Measurements from ENCODE around the gene SNX27. TPM values are rescaled to one million over a fixed set of nuclear protein-coding genes. Genes with fewer than 3 reads are reported as not detected.
"Not testable (repeated sequence)": the region's sequence is repeated elsewhere in the genome, so short reads cannot be mapped to it uniquely, and the experiment has no call there.

SNX27 gene
- total and polyA plus RNA-seq, 5 donors from 2014 or later: 10.4 to 25.3 (median 11.8) TPM

- Histone ChIP-seq H3K27ac (ENCODE audit: insufficient read depth, low read length, poor library complexity, severe bottlenecking) (no peak overlapping the region), H3K36me3 (ENCODE audit: control insufficient read depth, insufficient read depth, low read length) (no peaks in the 10 kb centered on the region), H3K9me3 (ENCODE audit: control insufficient read depth in 2 of 2, low read length in 2 of 2) (no peaks in the 10 kb centered on the region), H3K4me3 (ENCODE audit: low read depth, low read length) (no peak overlapping the region), H3K27me3 (ENCODE audit: control insufficient read depth, insufficient read depth, low read length) (peaks cover 3% of the 10 kb centered on the region), H3K4me1 (ENCODE audit: control insufficient read depth, insufficient read depth, low read length, poor library complexity, severe bottlenecking) (no peaks in the 10 kb centered on the region)
- no peak overlapping the region for H3K27ac Mint-ChIP-seq
- H3K9me3 Mint-ChIP-seq: peaks cover 0 to 4% (median 0%) of the 10 kb centered on the region in 7 donors
- no peak overlapping the region for H3K4me3 Mint-ChIP-seq
- H3K4me1 Mint-ChIP-seq: no peaks in the 10 kb centered on the region
- DNase-seq (no peak), ATAC-seq (ENCODE audit: low read depth in 2 of 2) (no peak)
- H3K27me3 Mint-ChIP-seq: peaks cover 10% of the 10 kb centered on the region
- H3K36me3 Mint-ChIP-seq: peaks cover 5% of the 10 kb centered on the region
These were observed 26.2 kb upstream of the SNX27 start for GRCh38 chr1:151585622-151586021.

- no peak overlapping the region for H3K4me3 Mint-ChIP-seq
- peaks cover 0 to 9% (median 2%) of the 10 kb centered on the region in 7 donors for H3K9me3 Mint-ChIP-seq
- peaks cover 6 to 7% of the 10 kb centered on the region in 2 experiments for H3K9me3 ChIP-seq (ENCODE audit: control insufficient read depth in 2 of 2, low read length in 2 of 2)
- H3K4me1 ChIP-seq (ENCODE audit: control insufficient read depth, insufficient read depth, low read length, poor library complexity, severe bottlenecking): no peaks in the 10 kb centered on the region
- H3K4me3 ChIP-seq (ENCODE audit: low read depth, low read length): no peak overlapping the region
- H3K27ac Mint-ChIP-seq: no peak overlapping the region
- H3K4me1 Mint-ChIP-seq: peaks cover 5 to 10% (median 6%) of the 10 kb centered on the region in 4 donors
- H3K27me3 Mint-ChIP-seq: peaks cover 17% of the 10 kb centered on the region
- H3K27me3 ChIP-seq (ENCODE audit: control insufficient read depth, insufficient read depth, low read length): peaks cover 3% of the 10 kb centered on the region
- DNase-seq: no peak
- peaks cover 5% of the 10 kb centered on the region for H3K36me3 Mint-ChIP-seq
- no peak for ATAC-seq (ENCODE audit: low read depth in 2 of 2)
- H3K36me3 ChIP-seq (ENCODE audit: control insufficient read depth, insufficient read depth, low read length): no peaks in the 10 kb centered on the region
- H3K27ac ChIP-seq (ENCODE audit: insufficient read depth, low read length, poor library complexity, severe bottlenecking): no peak overlapping the region
These were observed 20.9 kb upstream of the SNX27 start for GRCh38 chr1:151590961-151591360.

GRCh38 chr1:151593730-151594129, 18.1 kb upstream of the SNX27 start:
- peak overlapping the region; percentile 63 for H3K4me3 ChIP-seq (ENCODE audit: low read depth, low read length)
- Mint-ChIP-seq H3K4me1 (peaks cover 5 to 10% (median 6%) of the 10 kb centered on the region in 4 donors), H3K4me3 (peak overlapping the region in 3 of 4 donors; percentile 4 to 75 (median 44)), H3K36me3 (peaks cover 5% of the 10 kb centered on the region), H3K27me3 (peaks cover 17% of the 10 kb centered on the region), H3K9me3 (peaks cover 0 to 9% (median 2%) of the 10 kb centered on the region in 7 donors), H3K27ac (peak overlapping the region; percentile 6 to 65 (median 51))
- ATAC-seq (ENCODE audit: low read depth in 2 of 2) (peak in 1 of 2 donors; percentile 8), DNase-seq (no peak)
- no peaks in the 10 kb centered on the region for H3K36me3 ChIP-seq (ENCODE audit: control insufficient read depth, insufficient read depth, low read length)
- H3K9me3 ChIP-seq (ENCODE audit: control insufficient read depth in 2 of 2, low read length in 2 of 2): peaks cover 6 to 7% of the 10 kb centered on the region in 2 experiments
- H3K27me3 ChIP-seq (ENCODE audit: control insufficient read depth, insufficient read depth, low read length): no peaks in the 10 kb centered on the region
- no peaks in the 10 kb centered on the region for H3K4me1 ChIP-seq (ENCODE audit: control insufficient read depth, insufficient read depth, low read length, poor library complexity, severe bottlenecking)
- no peak overlapping the region for H3K27ac ChIP-seq (ENCODE audit: insufficient read depth, low read length, poor library complexity, severe bottlenecking)

GRCh38 chr1:151594143-151594625, 17.7 kb upstream of the SNX27 start:
- no peak overlapping the region for H3K27ac ChIP-seq (ENCODE audit: insufficient read depth, low read length, poor library complexity, severe bottlenecking)
- peaks cover 17% of the 10 kb centered on the region for H3K27me3 Mint-ChIP-seq
- no peaks in the 10 kb centered on the region for H3K4me1 ChIP-seq (ENCODE audit: control insufficient read depth, insufficient read depth, low read length, poor library complexity, severe bottlenecking)
- peaks cover 6 to 7% of the 10 kb centered on the region in 2 experiments for H3K9me3 ChIP-seq (ENCODE audit: control insufficient read depth in 2 of 2, low read length in 2 of 2)
- peak; percentile 98 to 99 for ATAC-seq (ENCODE audit: low read depth in 2 of 2)
- H3K36me3 Mint-ChIP-seq: peaks cover 5% of the 10 kb centered on the region
- peaks cover 0 to 9% (median 2%) of the 10 kb centered on the region in 7 donors for H3K9me3 Mint-ChIP-seq
- peaks cover 5 to 10% (median 6%) of the 10 kb centered on the region in 4 donors for H3K4me1 Mint-ChIP-seq
- peak overlapping the region; percentile 63 for H3K4me3 ChIP-seq (ENCODE audit: low read depth, low read length)
- no peaks in the 10 kb centered on the region for H3K27me3 ChIP-seq (ENCODE audit: control insufficient read depth, insufficient read depth, low read length)
- H3K36me3 ChIP-seq (ENCODE audit: control insufficient read depth, insufficient read depth, low read length): no peaks in the 10 kb centered on the region
- DNase-seq: peak; percentile 75 to 91 (median 85)
- peak overlapping the region in 3 of 4 donors; percentile 4 to 75 (median 44) for H3K4me3 Mint-ChIP-seq
- H3K27ac Mint-ChIP-seq: peak overlapping the region; percentile 6 to 65 (median 51)

GRCh38 chr1:151596166-151596953, 15.5 kb upstream of the SNX27 start:
- no peaks in the 10 kb centered on the region for H3K36me3 Mint-ChIP-seq
- DNase-seq (no peak), ATAC-seq (ENCODE audit: low read depth in 2 of 2) (no peak)
- Histone ChIP-seq H3K9me3 (ENCODE audit: control insufficient read depth in 2 of 2, low read length in 2 of 2) (no peaks in the 10 kb centered on the region), H3K27ac (ENCODE audit: insufficient read depth, low read length, poor library complexity, severe bottlenecking) (no peak overlapping the region), H3K4me1 (ENCODE audit: control insufficient read depth, insufficient read depth, low read length, poor library complexity, severe bottlenecking) (no peaks in the 10 kb centered on the region), H3K27me3 (ENCODE audit: control insufficient read depth, insufficient read depth, low read length) (no peaks in the 10 kb centered on the region), H3K4me3 (ENCODE audit: low read depth, low read length) (no peak overlapping the region), H3K36me3 (ENCODE audit: control insufficient read depth, insufficient read depth, low read length) (no peaks in the 10 kb centered on the region)
- H3K4me3 Mint-ChIP-seq: no peak overlapping the region
- H3K27ac Mint-ChIP-seq: no peak overlapping the region
- peaks cover 0 to under 1% (median 0%) of the 10 kb centered on the region in 7 donors for H3K9me3 Mint-ChIP-seq
- H3K27me3 Mint-ChIP-seq: peaks cover 7% of the 10 kb centered on the region
- H3K4me1 Mint-ChIP-seq: peaks cover 5 to 10% (median 6%) of the 10 kb centered on the region in 4 donors

GRCh38 chr1:151602550-151602949, 9.3 kb upstream of the SNX27 start:
- not testable (repeated sequence) for H3K4me1 ChIP-seq (ENCODE audit: control insufficient read depth, insufficient read depth, low read length, poor library complexity, severe bottlenecking); H3K27ac ChIP-seq (ENCODE audit: insufficient read depth, low read length, poor library complexity, severe bottlenecking); H3K4me1 Mint-ChIP-seq; H3K9me3 ChIP-seq (ENCODE audit: control insufficient read depth in 2 of 2, low read length in 2 of 2); H3K4me3 Mint-ChIP-seq; ATAC-seq (ENCODE audit: low read depth in 2 of 2); H3K4me3 ChIP-seq (ENCODE audit: low read depth, low read length); H3K36me3 Mint-ChIP-seq; DNase-seq; H3K27ac Mint-ChIP-seq; H3K27me3 ChIP-seq (ENCODE audit: control insufficient read depth, insufficient read depth, low read length); H3K36me3 ChIP-seq (ENCODE audit: control insufficient read depth, insufficient read depth, low read length); H3K9me3 Mint-ChIP-seq
- H3K27me3 Mint-ChIP-seq: peaks cover 25% of the 10 kb centered on the region

- Histone ChIP-seq H3K36me3 (ENCODE audit: control insufficient read depth, insufficient read depth, low read length) (no peaks in the 10 kb centered on the region), H3K9me3 (ENCODE audit: control insufficient read depth in 2 of 2, low read length in 2 of 2) (no peaks in the 10 kb centered on the region), H3K4me1 (ENCODE audit: control insufficient read depth, insufficient read depth, low read length, poor library complexity, severe bottlenecking) (no peaks in the 10 kb centered on the region), H3K27ac (ENCODE audit: insufficient read depth, low read length, poor library complexity, severe bottlenecking) (no peak overlapping the region), H3K4me3 (ENCODE audit: low read depth, low read length) (no peak overlapping the region), H3K27me3 (ENCODE audit: control insufficient read depth, insufficient read depth, low read length) (peaks cover 2% of the 10 kb centered on the region)
- Mint-ChIP-seq H3K36me3 (no peaks in the 10 kb centered on the region), H3K4me1 (no peaks in the 10 kb centered on the region), H3K27me3 (peaks cover 29% of the 10 kb centered on the region), H3K9me3 (no peaks in the 10 kb centered on the region), H3K4me3 (no peak overlapping the region), H3K27ac (no peak overlapping the region)
- ATAC-seq (ENCODE audit: low read depth in 2 of 2) (no peak), DNase-seq (no peak)
These were observed 7.6 kb upstream of the SNX27 start for GRCh38 chr1:151604291-151604690.

Measured in CD4-positive, CD25-positive, alpha-beta regulatory T cell (primary cell).